ENCODE measurements around the gene TTI1. TPM values are rescaled to one million over a fixed set of nuclear protein-coding genes. Genes with fewer than 3 reads are reported as not detected.
"Not testable (repeated sequence)": the region's sequence is repeated elsewhere in the genome, so short reads cannot be mapped to it uniquely, and the experiment has no call there.

Gene TTI1
- total RNA-seq, 4 donors from 2014 or later, result 4.5 to 19.5 (median 9.4) TPM

DNA sequence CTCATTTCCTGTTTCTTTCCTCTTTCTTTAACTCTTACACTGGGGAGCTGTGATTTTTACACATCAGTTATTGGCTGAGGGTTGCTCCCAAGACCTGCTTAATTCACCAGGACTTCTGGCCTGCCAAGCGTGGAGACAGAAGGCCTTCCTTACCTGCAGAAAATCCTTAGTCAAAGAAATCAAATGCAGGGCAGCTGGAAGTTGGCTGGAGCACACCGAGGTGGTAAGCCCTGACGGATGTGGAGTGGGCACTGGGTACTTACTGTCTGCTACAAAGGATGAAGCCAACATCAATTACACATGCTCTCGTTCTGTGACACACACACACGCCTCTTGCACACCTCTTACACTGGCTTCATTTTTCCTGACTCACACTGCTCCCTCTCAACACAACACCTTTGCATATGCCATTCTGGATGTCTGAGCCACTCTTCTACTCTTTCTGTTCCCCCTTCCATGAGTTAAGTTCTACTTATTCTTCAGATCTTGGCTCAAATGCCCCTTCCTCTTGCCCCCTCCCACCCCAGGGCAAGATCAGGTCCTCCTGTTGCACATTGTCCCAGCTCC lies 61.6 kb downstream of the TTI1 start:
- Histone ChIP-seq H3K27ac (no peak overlapping the region), H3K9me3 (no peaks in the 10 kb centered on the region), H3K4me3 (no peak overlapping the region), H3K27me3 (no peaks in the 10 kb centered on the region), H3K4me1 (no peaks in the 10 kb centered on the region), H3K36me3 (no peaks in the 10 kb centered on the region)
- TF ChIP-seq POLR2AphosphoS5 (IDR thresholded peaks at IDR 0.05) (no peak), POLR2A (IDR thresholded peaks at IDR 0.05) (no peak), EP300 (IDR thresholded peaks at IDR 0.05; ENCODE audit: low read depth) (no peak)
- TF ChIP-seq, protein P1, sequence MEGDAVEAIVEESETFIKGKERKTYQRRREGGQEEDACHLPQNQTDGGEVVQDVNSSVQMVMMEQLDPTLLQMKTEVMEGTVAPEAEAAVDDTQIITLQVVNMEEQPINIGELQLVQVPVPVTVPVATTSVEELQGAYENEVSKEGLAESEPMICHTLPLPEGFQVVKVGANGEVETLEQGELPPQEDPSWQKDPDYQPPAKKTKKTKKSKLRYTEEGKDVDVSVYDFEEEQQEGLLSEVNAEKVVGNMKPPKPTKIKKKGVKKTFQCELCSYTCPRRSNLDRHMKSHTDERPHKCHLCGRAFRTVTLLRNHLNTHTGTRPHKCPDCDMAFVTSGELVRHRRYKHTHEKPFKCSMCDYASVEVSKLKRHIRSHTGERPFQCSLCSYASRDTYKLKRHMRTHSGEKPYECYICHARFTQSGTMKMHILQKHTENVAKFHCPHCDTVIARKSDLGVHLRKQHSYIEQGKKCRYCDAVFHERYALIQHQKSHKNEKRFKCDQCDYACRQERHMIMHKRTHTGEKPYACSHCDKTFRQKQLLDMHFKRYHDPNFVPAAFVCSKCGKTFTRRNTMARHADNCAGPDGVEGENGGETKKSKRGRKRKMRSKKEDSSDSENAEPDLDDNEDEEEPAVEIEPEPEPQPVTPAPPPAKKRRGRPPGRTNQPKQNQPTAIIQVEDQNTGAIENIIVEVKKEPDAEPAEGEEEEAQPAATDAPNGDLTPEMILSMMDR (IDR thresholded peaks at IDR 0.05), result no peak
- 75 to 100% methylated on average over 1 to 5 of the region's 5 CpGs for WGBS, 2 donors (ENCODE audit: low coverage in 1 of 2)
- no peak for DNase-seq
- in situ Hi-C loops (cut with MboI; ENCODE audit: low pct_ligation_motif_present in 1 of 4, low pct_unique_long_range_greater_than_20kb in 1 of 4, low sequenced_read_pairs in 3 of 4), result no loop called here
- intact Hi-C loops (cut with DNase I; ENCODE audit: low total_unique reads), result no loop called here

- H3K36me3 ChIP-seq, result no peaks in the 10 kb centered on the region
- no peak for DNase-seq
- no peaks in the 10 kb centered on the region for H3K27me3 ChIP-seq
- no peaks in the 10 kb centered on the region for H3K9me3 ChIP-seq
- no peak overlapping the region for H3K4me3 ChIP-seq
- in situ Hi-C loops (cut with MboI; ENCODE audit: low pct_ligation_motif_present in 1 of 4, low pct_unique_long_range_greater_than_20kb in 1 of 4, low sequenced_read_pairs in 3 of 4), result no loop called here
- no peak overlapping the region for H3K27ac ChIP-seq
- intact Hi-C loops (cut with DNase I; ENCODE audit: low total_unique reads), result no loop called here
- TF ChIP-seq POLR2AphosphoS5 (IDR thresholded peaks at IDR 0.05), result no peak
- TF ChIP-seq, protein P1 (IDR thresholded peaks at IDR 0.05), result no peak
- TF ChIP-seq EP300 (IDR thresholded peaks at IDR 0.05; ENCODE audit: low read depth), result no peak
- no peak for TF ChIP-seq POLR2A (IDR thresholded peaks at IDR 0.05)
- H3K4me1 ChIP-seq, result no peaks in the 10 kb centered on the region
Measured at GRCh38 chr20:37970856-37971245, 62.4 kb downstream of the TTI1 start.

GRCh38 chr20:37969949-37970855 lies 63.1 kb downstream of the TTI1 start:
- Histone ChIP-seq H3K27ac (no peak overlapping the region), H3K4me1 (no peaks in the 10 kb centered on the region), H3K9me3 (no peaks in the 10 kb centered on the region), H3K4me3 (no peak overlapping the region), H3K27me3 (no peaks in the 10 kb centered on the region), H3K36me3 (no peaks in the 10 kb centered on the region)
- DNase-seq, result no peak
- TF ChIP-seq EP300 (IDR thresholded peaks at IDR 0.05; ENCODE audit: low read depth) (no peak), POLR2AphosphoS5 (IDR thresholded peaks at IDR 0.05) (no peak), POLR2A (IDR thresholded peaks at IDR 0.05) (no peak)
- TF ChIP-seq, protein P1 (IDR thresholded peaks at IDR 0.05), result no peak
- 74 to 92% methylated on average over 2 to 7 of the region's 7 CpGs for WGBS, 2 donors (ENCODE audit: low coverage in 1 of 2)
- intact Hi-C loops (cut with DNase I; ENCODE audit: low total_unique reads) (no loop called here), in situ Hi-C loops (cut with MboI; ENCODE audit: low pct_ligation_motif_present in 1 of 4, low pct_unique_long_range_greater_than_20kb in 1 of 4, low sequenced_read_pairs in 3 of 4) (no loop called here)

- no peaks in the 10 kb centered on the region for H3K27me3 ChIP-seq
- intact Hi-C loops (cut with DNase I; ENCODE audit: low total_unique reads) (no loop called here), in situ Hi-C loops (cut with MboI; ENCODE audit: low pct_ligation_motif_present in 1 of 4, low pct_unique_long_range_greater_than_20kb in 1 of 4, low sequenced_read_pairs in 3 of 4) (no loop called here)
- TF ChIP-seq, protein P1 (IDR thresholded peaks at IDR 0.05), result no peak
- TF ChIP-seq POLR2AphosphoS5 (IDR thresholded peaks at IDR 0.05) (no peak), EP300 (IDR thresholded peaks at IDR 0.05; ENCODE audit: low read depth) (no peak)
- H3K9me3 ChIP-seq, result no peaks in the 10 kb centered on the region
- no peak for DNase-seq
- 80% methylated on average over 6 of the region's 6 CpGs; no CpG with 5 or more reads in 1 of the 2 donors for WGBS, 2 donors (ENCODE audit: low coverage in 1 of 2)
- no peak overlapping the region for H3K27ac ChIP-seq
- H3K4me1 ChIP-seq, result no peaks in the 10 kb centered on the region
- no peak overlapping the region for H3K4me3 ChIP-seq
- H3K36me3 ChIP-seq, result no peaks in the 10 kb centered on the region
Measured at GRCh38 chr20:37968841-37969401, 64.3 kb downstream of the TTI1 start.

GRCh38 chr20:37963483-37963882 lies 69.8 kb downstream of the TTI1 start:
- H3K4me1 ChIP-seq; intact Hi-C loops (cut with DNase I; ENCODE audit: low total_unique reads); H3K27me3 ChIP-seq; H3K9me3 ChIP-seq; H3K4me3 ChIP-seq; in situ Hi-C loops (cut with MboI; ENCODE audit: low pct_ligation_motif_present in 1 of 4, low pct_unique_long_range_greater_than_20kb in 1 of 4, low sequenced_read_pairs in 3 of 4); H3K36me3 ChIP-seq; DNase-seq; H3K27ac ChIP-seq: not testable (repeated sequence)
- 76 to 98% methylated on average over 2 of the region's 2 CpGs for WGBS, 2 donors (ENCODE audit: low coverage in 1 of 2)
